PFSK-1 (cell line): ENCODE measurements around the gene KRTAP20-2. TPM values are rescaled to one million over a fixed set of nuclear protein-coding genes. Genes with fewer than 3 reads are reported as not detected.

Experiments used
- FOXP2 ChIP-seq: optimal IDR thresholded peaks from 2 replicates; pipeline ENCODE3; 2011; ENCODE audit warnings: borderline replicate concordance, control low read depth, inconsistent platforms; ENCODE audit not compliant: insufficient read depth; ENCODE audit errors: extremely low read length, extremely low read depth
- POLR2AphosphoS5 ChIP-seq: IDR thresholded peaks from 2 replicates; pipeline ENCODE4 v1.6.1; 2012; ENCODE audit warnings: low read depth, mild to moderate bottlenecking, control low read depth, low read length, moderate library complexity
- REST ChIP-seq, 2 experiments: IDR thresholded peaks; 2 replicates each; pipeline versions ENCODE4 v1.6.1 to v1.8.0; 2011 to 2012; ENCODE audit warnings: low read depth in 2 of 2, low read length in 2 of 2, control low read depth in 1 of 2, inconsistent platforms in 1 of 2, mild to moderate bottlenecking in 1 of 2, moderate library complexity in 1 of 2; ENCODE audit not compliant: insufficient read depth in 1 of 2
- SIN3A ChIP-seq: IDR thresholded peaks from 2 replicates; pipeline ENCODE4 v1.6.1; 2012; ENCODE audit warnings: mild to moderate bottlenecking, low read length, moderate library complexity, borderline replicate concordance; ENCODE audit not compliant: insufficient read depth
- TAF1 ChIP-seq: IDR thresholded peaks from 2 replicates; pipeline ENCODE4 v1.6.1; 2012; ENCODE audit warnings: low read length, control low read depth, borderline replicate concordance; ENCODE audit not compliant: insufficient read depth
- polyA plus RNA-seq: library from polyadenylated mRNA; unstranded; fragments of >200 nt; gene quantifications from one replicate; pipeline ENCODE4 v1.2.1, GENCODE V29; 2012; ENCODE audit warnings: low read depth, missing spikeins; ENCODE audit not compliant: insufficient read length

The KRTAP20-2 gene
- not detected for polyA plus RNA-seq

GRCh38 chr21:30634906-30635305 lies at the start of gene KRTAP20-2:
Gene KRTAP20-2 (plus strand): TSS chr21:30635206. CDS start chr21:30635264, 58 bp downstream.
- no peak for TF ChIP-seq TAF1
- TF ChIP-seq FOXP2: no peak
- no peak for TF ChIP-seq REST (IDR thresholded peaks at IDR 0.05; ENCODE audit: insufficient read depth in 1 of 2, low read depth in 2 of 2, low read length in 2 of 2)
- no peak for TF ChIP-seq POLR2AphosphoS5
- TF ChIP-seq SIN3A: no peak

GRCh38 chr21:30590297-30590696 lies 44.7 kb upstream of the KRTAP20-2 start, which contains the start of gene KRTAP22-2:
Gene KRTAP22-2 (minus strand): TSS chr21:30590397.
- no peak for TF ChIP-seq TAF1
- no peak for TF ChIP-seq POLR2AphosphoS5
- no peak for TF ChIP-seq SIN3A
- TF ChIP-seq FOXP2: no peak
- no peak for TF ChIP-seq REST (IDR thresholded peaks at IDR 0.05; ENCODE audit: insufficient read depth in 1 of 2, low read depth in 2 of 2, low read length in 2 of 2)

GRCh38 chr21:30592140-30592539 lies 42.9 kb upstream of the KRTAP20-2 start, which contains the start of gene KRTAP6-3:
Gene KRTAP6-3 (plus strand): TSS chr21:30592440. CDS start chr21:30592446, 6 bp downstream.
- no peak for TF ChIP-seq REST (IDR thresholded peaks at IDR 0.05; ENCODE audit: insufficient read depth in 1 of 2, low read depth in 2 of 2, low read length in 2 of 2)
- TF ChIP-seq SIN3A: no peak
- no peak for TF ChIP-seq FOXP2
- TF ChIP-seq TAF1: no peak
- TF ChIP-seq POLR2AphosphoS5: no peak

- TF ChIP-seq POLR2AphosphoS5 (no peak), TAF1 (no peak), SIN3A (no peak), FOXP2 (no peak), REST (IDR thresholded peaks at IDR 0.05; ENCODE audit: insufficient read depth in 1 of 2, low read depth in 2 of 2, low read length in 2 of 2) (no peak)
These were observed 36.2 kb upstream of the KRTAP20-2 start, which contains the start of gene KRTAP6-2 for GRCh38 chr21:30598802-30599201. Gene KRTAP6-2 (minus strand): TSS chr21:30598902. CDS start chr21:30598874, 28 bp downstream.

- no peak for TF ChIP-seq POLR2AphosphoS5
- TF ChIP-seq SIN3A: no peak
- no peak for TF ChIP-seq TAF1
- no peak for TF ChIP-seq FOXP2
- no peak for TF ChIP-seq REST (IDR thresholded peaks at IDR 0.05; ENCODE audit: insufficient read depth in 1 of 2, low read depth in 2 of 2, low read length in 2 of 2)
These were observed 34.2 kb upstream of the KRTAP20-2 start, which contains the start of gene KRTAP22-1 for GRCh38 chr21:30600787-30601186. Gene KRTAP22-1 (plus strand): TSS chr21:30601087.
